Choroid plexus epithelial cell (primary cell): ENCODE results near the gene PPP2R2D.

Experiments used
- DNase-seq: peaks from one replicate; pipeline ENCODE4 v3.0.0-alpha.2; 2010; ENCODE audit warnings: low read depth
- H3K4me3 ChIP-seq: 2 replicates; pipeline ENCODE4 v1.5.1; 2011; ENCODE audit warnings: low read depth, mild to moderate bottlenecking, control low read depth, low read length, moderate library complexity
- CTCF ChIP-seq: conservative IDR thresholded peaks from 2 replicates; pipeline ENCODE4 v1.5.1; 2011; ENCODE audit warnings: low read depth, mild to moderate bottlenecking, control low read depth, inconsistent platforms, low read length, moderate library complexity

Gene PPP2R2D

GRCh38 chr10:131855461-131856401, 45.1 kb upstream of the PPP2R2D start:
- TF ChIP-seq CTCF = no peak

GRCh38 chr10:131856441-131857094, 44.2 kb upstream of the PPP2R2D start:
- TF ChIP-seq CTCF = no peak
- no peak for DNase-seq
- no peak overlapping the region for H3K4me3 ChIP-seq

More at GRCh38 chr10:131855461-131856401, 45.1 kb upstream of the PPP2R2D start:
- DNase-seq = no peak
- no peak overlapping the region for H3K4me3 ChIP-seq

GRCh38 chr10:131857156-131858117, 43.4 kb upstream of the PPP2R2D start:
- no peak for TF ChIP-seq CTCF
- no peak overlapping the region for H3K4me3 ChIP-seq
- no peak for DNase-seq

DNA sequence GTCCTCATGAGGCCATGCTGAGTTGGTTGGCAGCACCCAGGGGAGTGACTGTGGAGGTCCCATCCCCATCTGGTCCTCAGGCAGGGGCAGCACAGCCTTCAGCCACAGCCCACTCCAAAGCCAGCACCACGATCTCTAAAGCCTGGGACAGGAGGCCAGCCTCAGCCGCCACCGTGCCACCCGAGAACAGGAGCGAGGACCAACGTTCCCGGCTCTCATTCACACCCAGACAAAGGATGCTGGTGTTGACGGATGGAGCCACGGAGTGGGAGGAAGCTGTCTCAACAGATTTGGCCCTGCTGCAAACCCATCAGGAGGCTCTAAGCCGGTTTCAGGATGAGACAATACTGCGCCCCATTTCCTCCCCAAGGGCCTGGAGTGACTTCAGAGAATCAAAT, 42.7 kb upstream of the PPP2R2D start:
- DNase-seq = no peak
- TF ChIP-seq CTCF = no peak
- no peak overlapping the region for H3K4me3 ChIP-seq

GRCh38 chr10:131858583-131859340, 42.0 kb upstream of the PPP2R2D start:
- no peak for TF ChIP-seq CTCF
- no peak overlapping the region for H3K4me3 ChIP-seq
- no peak for DNase-seq

DNA sequence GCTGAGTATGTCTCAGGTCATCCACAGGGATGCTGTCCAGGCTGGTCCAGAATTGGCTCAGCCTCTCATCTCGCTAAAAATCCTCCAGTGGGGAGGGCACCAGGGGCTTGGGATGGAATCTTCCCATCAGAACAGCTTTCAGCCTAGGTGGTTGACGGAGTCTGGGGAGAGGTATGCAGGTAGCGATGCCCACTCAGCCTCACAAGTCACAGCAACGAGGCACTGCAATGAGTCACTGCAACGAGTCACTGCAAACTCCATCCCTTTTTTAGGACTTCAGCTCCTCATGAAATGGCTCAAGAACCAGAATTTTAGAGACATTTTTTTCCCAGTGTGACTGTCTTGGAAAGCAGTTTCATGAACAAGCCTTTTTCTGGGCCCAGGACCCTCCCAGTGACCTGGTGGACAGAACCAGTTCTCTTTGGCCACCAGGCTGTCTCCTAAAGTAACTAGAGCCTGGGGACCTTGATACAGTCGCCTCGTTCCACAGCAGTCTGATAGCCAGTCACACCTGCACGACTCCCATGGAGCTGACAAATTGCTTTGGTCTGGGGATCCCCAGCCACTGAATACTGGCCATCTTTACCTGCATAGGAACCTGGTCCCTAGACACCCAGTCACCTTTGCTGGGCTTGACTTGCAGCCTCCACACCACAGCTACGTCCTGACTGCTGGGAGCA, 41.3 kb upstream of the PPP2R2D start:
- no peak for TF ChIP-seq CTCF
- H3K4me3 ChIP-seq = no peak overlapping the region
- DNase-seq = no peak
